HAP-1 (cell line): Measurements from ENCODE around the gene SPDYC.
A peak's percentile ranks its signal among the peaks of the same experiment; 100 is the strongest.

ENCODE experiments used
- DNase-seq, 2 experiments: peaks; one replicate each; pipeline ENCODE4 v3.0.0-alpha.2; 2016 to 2020; ENCODE audit warnings: low spot score in 2 of 2
- H3K27me3 ChIP-seq: fragments of 250-450 bp; sonication (Bioruptor Pico); 2 replicates; pipeline ENCODE4 v1.5.1; 2020; ENCODE audit warnings: low read depth, mild to moderate bottlenecking, moderate library complexity
- H3K36me3 ChIP-seq: fragments of 250-450 bp; sonication (Bioruptor Pico); replicated peaks from 2 replicates; pipeline ENCODE4 v1.5.1; 2020; ENCODE audit warnings: mild to moderate bottlenecking
- H3K4me1 ChIP-seq: fragments of 250-450 bp; sonication (Bioruptor Pico); 2 replicates; pipeline ENCODE4 v1.5.1; 2020; ENCODE audit warnings: mild to moderate bottlenecking
- H3K4me3 ChIP-seq: fragments of 250-450 bp; sonication (Bioruptor Pico); 2 replicates; pipeline ENCODE4 v1.5.1; 2020; ENCODE audit warnings: mild to moderate bottlenecking, moderate library complexity
- H3K9me3 ChIP-seq: fragments of 250-450 bp; sonication (Bioruptor Pico); 2 replicates; pipeline ENCODE4 v1.5.1; 2020; ENCODE audit warnings: mild to moderate bottlenecking, moderate library complexity
- in situ Hi-C: fragments of 300-500 bp; cut with MboI; formaldehyde crosslinking; loops from 3 replicates; pipeline ENCODE4 v1.14.3; 2020; ENCODE audit warnings: low sequenced_read_pairs, inconsistent platforms, mixed read lengths

SPDYC gene, protein sequence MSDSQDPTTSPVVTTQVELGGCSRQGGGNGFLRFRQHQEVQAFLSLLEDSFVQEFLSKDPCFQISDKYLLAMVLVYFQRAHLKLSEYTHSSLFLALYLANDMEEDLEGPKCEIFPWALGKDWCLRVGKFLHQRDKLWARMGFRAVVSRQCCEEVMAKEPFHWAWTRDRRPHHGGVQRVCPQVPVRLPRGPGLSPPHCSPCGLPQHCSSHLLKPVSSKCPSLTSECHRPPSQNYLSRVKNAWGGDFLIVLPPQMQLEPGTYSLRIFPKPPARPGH

DNA sequence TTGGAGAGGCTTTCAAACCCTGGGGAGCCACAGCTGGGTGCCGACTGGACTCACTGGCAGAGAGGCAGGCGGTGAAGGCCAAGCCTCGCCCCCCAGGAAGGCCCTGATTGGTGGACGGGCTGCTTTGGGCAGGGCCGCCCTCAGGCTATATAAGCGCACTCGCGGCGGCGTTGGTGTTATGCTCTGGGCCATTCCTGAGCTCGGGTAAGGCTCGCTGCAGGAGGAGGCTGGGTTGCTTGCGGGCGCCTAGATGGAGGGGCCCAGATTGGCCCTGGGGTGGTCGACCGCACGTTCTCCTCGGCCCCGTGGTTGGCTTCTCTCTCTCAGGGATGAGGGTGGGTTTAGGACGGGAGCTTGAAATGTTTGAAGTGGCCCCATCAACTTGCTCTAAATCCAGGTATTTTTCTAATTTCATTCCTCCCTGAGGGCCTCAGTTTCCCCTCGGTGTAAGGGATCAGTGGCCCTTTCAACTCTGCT is at the start of gene SPDYC:
Gene SPDYC, plus strand, starts transcription at position 176 of the 477 bp plus-strand sequence. CDS start 1,125 bp downstream, outside the sequence.
- H3K4me1 ChIP-seq: no peaks in the 10 kb centered on the region
- H3K4me3 ChIP-seq: no peak within 1 kb of the TSS
- no peaks in the 10 kb centered on the region for H3K9me3 ChIP-seq
- no peaks in the 10 kb centered on the region for H3K27me3 ChIP-seq
- DNase-seq: peak in 1 of 2 experiments; percentile 40
- no peaks in the 10 kb centered on the region for H3K36me3 ChIP-seq
- in situ Hi-C loops: no loop called here

DNA sequence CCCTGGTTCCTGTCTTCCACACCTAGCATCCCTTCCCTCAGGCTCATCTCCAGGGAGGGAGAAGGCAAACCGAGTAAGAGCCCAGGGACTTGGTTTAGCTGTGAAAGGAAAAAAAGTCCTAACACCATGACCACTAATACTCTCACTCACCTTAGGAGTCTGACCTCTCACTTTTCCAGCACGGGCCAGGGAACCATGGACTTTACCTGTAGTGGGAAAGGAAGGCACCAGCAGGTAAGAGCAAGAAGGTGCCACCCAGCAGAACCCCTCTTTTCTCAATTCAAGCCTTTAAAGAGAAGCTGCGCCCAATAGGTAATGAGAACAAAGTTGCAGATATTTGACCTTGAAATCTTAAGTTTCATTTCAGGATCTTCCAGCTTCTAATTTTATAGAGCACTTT is 49.2 kb upstream of the SPDYC start:
- DNase-seq: no peak
- Histone ChIP-seq H3K27me3 (no peaks in the 10 kb centered on the region), H3K4me3 (peak overlapping the region; percentile 94), H3K4me1 (peaks cover 28% of the 10 kb centered on the region), H3K9me3 (no peaks in the 10 kb centered on the region), H3K36me3 (peaks cover 72% of the 10 kb centered on the region)
- in situ Hi-C loops: loop anchor here (25.0 kb wide), 1 partner anchor 859 kb away; the partner anchor contains the start of gene PLCB3

DNA sequence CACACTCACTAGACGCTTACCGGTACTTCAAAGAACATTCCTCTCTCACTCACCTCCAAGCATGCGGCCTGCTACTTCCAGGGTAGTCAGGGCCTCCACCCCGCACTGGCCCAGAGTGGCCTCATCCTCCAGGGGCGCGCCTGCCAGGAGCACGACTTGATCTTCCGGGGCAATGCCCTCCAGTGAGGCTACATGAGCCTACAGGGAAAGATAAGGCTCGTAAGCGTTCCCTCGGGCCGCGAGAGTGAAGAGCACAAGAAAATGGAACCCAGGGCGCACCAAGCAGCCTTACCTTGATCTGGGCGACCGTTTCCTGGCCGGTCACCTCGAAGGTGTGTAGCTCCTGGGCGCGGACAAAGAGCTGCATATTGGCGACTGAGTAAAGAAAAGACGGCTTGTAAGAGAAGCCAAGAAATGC is 48.6 kb upstream of the SPDYC start:
- in situ Hi-C loops: loop anchor here (25.0 kb wide), 1 partner anchor 859 kb away; the partner anchor contains the start of gene PLCB3
- H3K27me3 ChIP-seq: no peaks in the 10 kb centered on the region
- DNase-seq: no peak
- no peaks in the 10 kb centered on the region for H3K9me3 ChIP-seq
- peak overlapping the region; percentile 94 for H3K4me3 ChIP-seq
- peaks cover 71% of the 10 kb centered on the region for H3K36me3 ChIP-seq
- peaks cover 21% of the 10 kb centered on the region for H3K4me1 ChIP-seq

DNA sequence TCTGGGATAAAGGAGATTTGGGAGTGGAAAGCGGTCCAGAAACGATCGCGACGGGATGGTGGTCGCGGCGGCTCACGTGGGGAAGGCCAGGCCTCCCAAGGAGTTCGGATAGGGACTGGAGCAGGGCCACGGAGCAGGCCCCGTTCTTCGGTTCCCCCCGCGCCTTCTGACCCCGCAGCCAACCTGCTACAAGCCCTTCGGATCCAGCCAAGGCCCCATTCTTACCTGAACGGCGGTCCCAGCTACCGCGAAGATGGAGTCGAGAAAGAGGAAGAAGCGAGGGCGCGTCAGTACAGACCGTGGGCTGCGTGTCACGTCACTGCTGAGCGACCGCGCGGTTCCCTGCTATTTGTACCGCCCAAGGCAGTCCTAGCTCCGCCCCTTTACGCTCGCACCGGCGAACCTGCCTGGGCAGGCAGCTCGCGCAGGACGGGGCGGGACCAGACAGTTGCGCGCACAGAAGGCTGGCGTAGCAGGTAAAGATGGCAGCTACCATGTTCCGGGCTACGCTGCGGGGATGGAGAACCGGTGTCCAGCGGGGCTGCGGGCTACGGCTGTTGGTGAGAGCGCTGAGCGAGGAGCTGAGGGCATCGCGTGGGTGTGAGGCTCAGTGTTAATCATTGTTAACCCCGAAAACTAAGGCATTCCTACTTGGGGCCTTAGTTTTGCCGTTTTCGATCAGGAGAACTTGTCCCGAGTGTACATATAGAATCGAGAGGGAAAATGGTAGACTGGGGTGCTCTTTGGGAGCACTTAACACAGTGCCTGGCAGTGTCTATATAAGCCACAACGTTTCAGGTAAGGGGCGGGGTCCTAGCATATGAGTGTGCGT is 48.0 kb upstream of the SPDYC start, which contains the start of the genes FAU and MRPL49:
Gene FAU, minus strand, starts transcription at position 270 of the 832 bp plus-strand sequence. CDS start 321 bp downstream, outside the sequence.
Gene MRPL49, plus strand, starts transcription at position 457 of the 832 bp plus-strand sequence. Its CDS starts 26 bp downstream, at position 483.
- in situ Hi-C loops: loop anchor here (25.0 kb wide), 1 partner anchor 860 kb away; the partner anchor contains the start of gene PLCB3
- peaks cover 19% of the 10 kb centered on the region for H3K4me1 ChIP-seq
- peak within 1 kb of the TSS; percentile 94 for H3K4me3 ChIP-seq
- no peaks in the 10 kb centered on the region for H3K9me3 ChIP-seq
- peak; percentile 95 to 99 for DNase-seq
- no peaks in the 10 kb centered on the region for H3K27me3 ChIP-seq
- peaks cover 72% of the 10 kb centered on the region for H3K36me3 ChIP-seq

DNA sequence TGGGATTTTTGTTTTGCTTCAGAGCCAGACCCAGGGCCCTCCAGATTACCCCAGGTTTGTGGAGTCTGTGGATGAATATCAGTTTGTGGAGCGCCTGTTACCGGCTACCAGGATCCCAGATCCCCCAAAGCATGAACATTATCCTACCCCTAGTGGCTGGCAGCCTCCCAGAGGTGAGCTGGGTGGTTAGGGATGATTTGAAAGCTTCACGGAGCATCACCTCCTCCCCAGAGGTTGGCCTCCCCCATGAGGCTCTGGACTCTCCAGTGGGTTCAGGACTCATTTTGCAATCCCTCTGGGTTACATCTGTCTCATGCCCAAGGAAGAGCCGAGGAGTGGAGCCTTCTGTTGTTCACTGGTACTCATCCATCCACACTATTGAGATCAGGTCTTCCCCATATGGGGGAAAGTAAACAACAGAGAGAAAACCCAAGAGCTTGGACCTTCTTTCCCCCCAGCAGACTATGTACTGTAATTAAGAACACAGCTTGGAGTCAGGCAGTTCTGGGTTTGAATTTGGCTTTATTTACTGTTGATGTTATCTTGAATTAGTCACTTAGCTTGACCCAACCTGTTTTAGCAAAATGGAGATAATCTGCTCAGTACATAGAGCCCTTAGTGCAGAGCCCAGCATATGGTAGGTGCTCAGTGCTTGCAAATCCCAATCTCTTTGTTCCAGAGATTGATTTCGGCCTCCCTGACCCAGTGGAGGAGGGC is 45.4 kb upstream of the SPDYC start:
- H3K9me3 ChIP-seq: no peaks in the 10 kb centered on the region
- peaks cover 77% of the 10 kb centered on the region for H3K36me3 ChIP-seq
- H3K4me1 ChIP-seq: peaks cover 17% of the 10 kb centered on the region
- in situ Hi-C loops: loop anchor here (25.0 kb wide), 1 partner anchor 862 kb away; the partner anchor contains the start of gene PLCB3
- H3K4me3 ChIP-seq: no peak overlapping the region
- no peak for DNase-seq
- H3K27me3 ChIP-seq: no peaks in the 10 kb centered on the region

DNA sequence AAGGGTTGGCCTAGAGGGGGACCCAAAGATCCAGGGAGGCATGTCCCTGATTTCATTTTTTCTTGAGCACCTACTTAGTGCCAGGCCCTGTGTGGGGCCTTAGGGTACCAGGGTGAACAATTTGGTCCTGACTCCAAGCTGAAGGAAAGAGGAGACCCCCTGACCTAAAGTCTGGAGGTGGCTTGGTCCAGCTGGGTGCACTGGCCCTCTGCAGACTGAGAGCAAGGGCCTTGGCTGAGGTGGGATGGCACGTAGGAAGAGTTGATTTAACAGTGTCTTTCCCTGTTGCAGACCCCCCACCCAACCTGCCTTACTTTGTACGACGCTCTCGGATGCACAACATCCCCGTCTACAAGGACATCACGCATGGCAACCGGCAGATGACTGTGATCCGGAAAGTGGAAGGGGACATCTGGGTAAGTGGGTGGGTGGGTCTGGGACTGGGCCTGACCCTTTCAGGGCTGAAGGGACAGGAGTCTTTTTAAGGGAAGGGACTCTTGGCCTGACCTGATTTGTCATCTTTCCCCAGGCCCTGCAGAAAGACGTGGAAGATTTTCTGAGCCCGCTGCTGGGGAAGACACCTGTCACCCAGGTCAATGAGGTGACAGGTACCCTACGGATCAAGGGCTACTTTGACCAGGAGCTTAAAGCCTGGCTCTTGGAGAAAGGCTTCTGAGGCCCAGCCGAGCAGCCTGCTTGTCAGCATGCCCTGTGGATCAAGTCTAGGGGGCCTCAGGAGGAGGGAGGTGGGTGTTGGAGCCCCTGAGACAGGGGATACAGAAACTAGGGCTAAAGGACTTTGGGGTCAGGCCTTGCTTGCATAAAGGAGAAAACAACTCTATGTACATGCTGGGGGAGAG is 44.6 kb upstream of the SPDYC start:
- H3K4me1 ChIP-seq: peaks cover 17% of the 10 kb centered on the region

DNA sequence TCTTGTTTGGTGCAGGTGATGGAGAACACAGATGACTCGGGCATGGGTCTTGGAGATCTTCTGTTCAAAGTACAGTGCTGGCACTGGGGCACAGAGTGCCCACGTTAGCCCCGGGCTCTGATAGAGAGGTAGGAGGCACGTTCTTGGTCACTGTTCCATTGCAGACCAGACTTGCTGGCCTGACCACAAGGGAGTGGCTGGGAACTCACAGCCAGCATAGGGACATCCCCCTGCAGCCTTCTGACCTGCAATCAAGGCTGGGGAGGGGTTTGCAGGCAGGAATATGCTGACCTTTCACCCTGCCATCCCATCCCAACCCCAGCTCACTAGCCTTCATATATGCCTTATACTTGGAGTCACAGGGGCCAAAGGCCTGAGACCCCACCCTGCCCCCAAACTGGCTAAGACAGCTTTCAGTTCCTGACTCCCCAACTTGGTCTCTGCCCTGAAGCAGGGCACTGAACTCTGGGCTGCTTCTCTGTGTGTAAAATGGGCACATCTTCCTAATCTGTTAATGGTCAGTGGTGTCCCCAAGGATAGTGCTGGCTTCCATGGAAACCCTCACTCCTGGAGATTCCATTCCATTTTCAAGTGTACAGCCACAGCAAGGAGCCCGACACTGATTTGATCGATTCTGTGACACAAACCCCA is 43.3 kb upstream of the SPDYC start:
- in situ Hi-C loops: no loop called here
- Histone ChIP-seq H3K9me3 (no peaks in the 10 kb centered on the region), H3K4me3 (no peak overlapping the region), H3K36me3 (peaks cover 72% of the 10 kb centered on the region), H3K4me1 (peaks cover 11% of the 10 kb centered on the region; the same call in 1 of the 2 replicates), H3K27me3 (no peaks in the 10 kb centered on the region)
- no peak for DNase-seq

More for the DNA sequence above, 44.6 kb upstream of the SPDYC start:
- H3K36me3 ChIP-seq: peaks cover 74% of the 10 kb centered on the region
- H3K27me3 ChIP-seq: no peaks in the 10 kb centered on the region
- no peak for DNase-seq
- H3K9me3 ChIP-seq: no peaks in the 10 kb centered on the region
- H3K4me3 ChIP-seq: no peak overlapping the region
- in situ Hi-C loops: no loop called here

DNA sequence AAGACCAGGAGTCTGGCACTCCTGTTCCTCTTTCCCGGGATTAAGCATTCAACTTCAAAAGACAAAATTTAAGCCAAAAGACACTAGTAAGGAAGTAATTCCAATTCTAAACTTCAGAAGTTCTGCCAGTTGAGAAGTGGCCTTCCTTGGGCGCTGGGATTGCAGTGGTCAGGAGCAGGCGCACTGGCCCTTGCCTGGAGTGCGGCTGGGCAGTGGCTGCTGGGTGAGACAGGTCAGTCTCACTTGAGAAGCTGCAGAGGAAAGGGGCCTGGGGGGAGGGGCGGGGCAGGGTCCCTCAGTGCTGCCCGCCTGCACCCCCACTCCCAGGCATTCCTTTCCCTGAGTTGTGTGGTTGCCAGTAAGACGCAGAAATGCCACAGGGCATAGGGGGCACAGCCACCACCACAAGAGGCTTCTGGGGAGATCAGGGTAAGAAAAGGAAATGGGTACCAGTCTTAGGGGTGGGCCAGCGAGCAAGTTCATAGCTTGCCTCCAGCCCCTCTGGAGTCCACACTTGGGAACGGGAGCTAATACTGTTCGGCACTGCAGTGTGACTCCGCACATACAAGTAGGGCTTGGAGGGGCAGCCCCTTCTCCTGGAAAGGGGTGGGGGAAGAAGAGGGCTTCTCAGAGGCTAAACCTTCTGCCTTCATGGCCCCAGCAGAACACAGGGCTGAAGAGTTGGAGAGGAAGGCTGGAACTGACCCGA is 42.4 kb upstream of the SPDYC start:
- no peak for DNase-seq
- peaks cover 78% of the 10 kb centered on the region for H3K36me3 ChIP-seq
- in situ Hi-C loops: no loop called here
- no peaks in the 10 kb centered on the region for H3K9me3 ChIP-seq
- no peaks in the 10 kb centered on the region for H3K27me3 ChIP-seq
- peaks cover 11% of the 10 kb centered on the region; the same call in 1 of the 2 replicates for H3K4me1 ChIP-seq
- H3K4me3 ChIP-seq: no peak overlapping the region

DNA sequence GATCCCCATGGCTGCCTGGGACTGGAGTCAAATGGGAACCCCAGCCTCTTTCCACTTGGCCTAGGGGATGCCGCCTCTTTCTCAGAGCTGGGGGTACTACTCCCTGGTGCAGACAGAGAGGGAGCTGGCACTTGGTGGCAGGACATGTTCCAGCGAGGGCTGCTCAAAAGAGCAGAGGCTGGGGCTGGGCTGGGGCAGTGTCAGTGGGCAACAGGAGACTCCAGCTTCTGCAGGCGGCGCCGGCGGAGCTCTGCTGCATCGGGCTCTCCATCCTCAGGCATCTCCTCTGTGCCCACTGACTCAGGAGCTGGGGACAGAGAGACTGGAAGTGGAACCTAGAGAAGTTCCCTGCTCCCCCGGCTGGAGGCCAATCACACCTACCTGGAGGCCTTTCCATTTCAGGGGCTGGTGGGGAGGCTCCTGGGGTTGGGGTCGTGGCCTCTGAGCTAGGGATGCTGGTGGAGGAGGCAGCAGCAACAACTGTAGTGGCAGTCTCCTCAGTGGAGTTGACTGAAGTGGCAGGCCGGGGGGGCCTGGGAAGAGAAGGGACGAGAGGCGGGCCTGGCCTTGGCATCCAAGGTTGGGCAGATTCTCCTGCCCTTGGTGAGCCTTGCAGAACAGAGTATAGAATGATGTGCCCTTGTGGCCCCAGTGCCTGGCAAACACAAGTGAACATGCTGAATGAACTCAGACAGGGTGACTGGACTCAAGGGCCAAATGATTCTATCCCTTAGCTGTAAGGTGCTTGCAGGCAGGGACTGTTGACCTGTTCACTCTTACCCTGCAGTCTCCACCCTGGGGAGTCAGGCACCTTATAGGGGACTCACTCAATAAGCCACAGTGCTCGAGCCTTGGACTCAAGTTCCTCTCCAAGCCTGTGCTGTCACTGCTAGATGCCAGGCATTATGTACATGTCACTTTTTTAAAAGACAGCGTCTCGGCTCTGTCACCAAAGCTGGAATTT is 41.6 kb upstream of the SPDYC start:
- Histone ChIP-seq H3K27me3 (no peaks in the 10 kb centered on the region), H3K4me3 (no peak overlapping the region), H3K4me1 (peaks cover 6% of the 10 kb centered on the region; the same call in 1 of the 2 replicates), H3K9me3 (no peaks in the 10 kb centered on the region), H3K36me3 (peaks cover 76% of the 10 kb centered on the region)
- DNase-seq: no peak
- in situ Hi-C loops: no loop called here

DNA sequence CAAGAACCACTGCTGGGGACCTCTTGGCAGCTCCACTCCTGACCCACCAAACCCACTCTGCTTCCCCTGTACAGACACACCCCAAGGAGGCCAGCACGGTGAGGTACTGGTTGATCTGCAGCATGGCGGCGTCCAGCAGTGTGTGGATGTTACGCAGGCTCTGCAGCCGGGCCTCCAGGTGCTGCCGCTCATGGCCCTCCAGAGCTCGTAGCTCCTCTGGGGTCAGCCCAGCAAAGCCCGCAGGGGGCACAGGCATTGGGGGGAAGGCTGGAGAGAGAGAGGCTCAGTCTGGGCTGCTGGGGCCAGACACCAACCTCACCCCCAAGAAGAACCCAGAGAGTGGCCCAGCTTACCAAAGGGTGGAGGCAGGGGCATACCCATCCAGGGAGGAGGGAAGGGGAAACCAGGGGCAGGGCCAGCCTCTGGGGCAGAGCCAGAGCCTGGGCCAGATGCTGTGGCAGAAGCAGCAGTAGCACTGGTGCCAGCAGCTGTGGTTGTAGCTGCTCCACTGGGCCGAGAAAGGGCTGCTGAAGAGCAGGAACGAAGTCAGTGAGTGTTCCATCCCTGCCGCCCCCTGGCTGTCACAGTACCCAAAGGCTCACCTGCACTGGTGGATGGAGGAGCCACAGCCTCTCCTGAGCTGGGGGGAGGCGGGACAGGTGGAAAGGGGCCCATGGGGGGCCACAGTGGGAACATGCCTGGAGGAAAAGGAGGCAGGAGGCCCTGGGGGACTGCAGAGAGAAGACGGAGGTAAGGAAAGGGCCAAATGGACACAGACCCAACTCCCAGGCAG is 40.2 kb upstream of the SPDYC start:
- no peak overlapping the region for H3K4me3 ChIP-seq
- no peaks in the 10 kb centered on the region for H3K9me3 ChIP-seq
- H3K4me1 ChIP-seq: 0 out of 2 replicates have a peak, but pooled peaks cover 3% of the 10 kb centered on the region
- no peaks in the 10 kb centered on the region for H3K27me3 ChIP-seq
- in situ Hi-C loops: no loop called here
- H3K36me3 ChIP-seq: peaks cover 68% of the 10 kb centered on the region
- DNase-seq: no peak
